ENCODE measurements around the gene GSTM4.

GRCh38 chr1:109641078-109641740 is 14.7 kb upstream of the GSTM4 start:
- TF ChIP-seq CTCF (IDR thresholded peaks at IDR 0.05) (no peak), POLR2A (IDR thresholded peaks at IDR 0.05) (no peak), POLR2AphosphoS5 (IDR thresholded peaks at IDR 0.05) (no peak)

Measured in stomach (tissue), 4 donors.